HFFc6 (cell line): ENCODE measurements around the gene C21orf58. TPM values are rescaled to one million over a fixed set of nuclear protein-coding genes. Genes with fewer than 3 reads are reported as not detected.
"Not testable (repeated sequence)": the region's sequence is repeated elsewhere in the genome, so short reads cannot be mapped to it uniquely, and the experiment has no call there.

Experiments
- DNase-seq: peaks from one replicate; pipeline ENCODE4 v3.0.0-alpha.2; 2018
- H3K27ac Mint-ChIP-seq: 2 replicates; pipeline ENCODE4 v1.8.0; 2020; ENCODE audit warnings: mild to moderate bottlenecking, mixed read lengths
- H3K27me3 Mint-ChIP-seq: 2 replicates; pipeline ENCODE4 v1.8.0; 2021; ENCODE audit warnings: mild to moderate bottlenecking, moderate library complexity, mixed read lengths; ENCODE audit not compliant: insufficient read depth
- H3K36me3 Mint-ChIP-seq: 2 replicates; pipeline ENCODE4 v1.8.0; 2021; ENCODE audit warnings: low read depth, mixed read lengths
- H3K4me1 Mint-ChIP-seq: 2 replicates; pipeline ENCODE4 v1.8.0; 2020; ENCODE audit warnings: low read depth, mixed read lengths
- H3K4me3 Mint-ChIP-seq: 2 replicates; pipeline ENCODE4 v1.8.0; 2020; ENCODE audit warnings: mild to moderate bottlenecking, moderate library complexity, mixed read lengths
- H3K9me3 Mint-ChIP-seq: 2 replicates; pipeline ENCODE4 v1.8.0; 2020; ENCODE audit warnings: mild to moderate bottlenecking, mixed read lengths
- long read RNA-seq: library from polyadenylated mRNA; unstranded; transcript quantifications from one replicate; pipeline ENCODE4 v2.0.0, GENCODE V29; 2019
- total RNA-seq, 6 experiments: library from RNA; stranded (reverse); fragmentation: NEBNext Ultra II Directional; extraction: Animal tissue kit (Norgen Biotek cat#: 25700); gene quantifications; 2 replicates in 1 of 6; 3 replicates in 5 of 6; pipeline ENCODE4 v1.2.3, GENCODE V29; 2021
- TF ChIP-seq, protein P1 (sequence below): fragments of 200-600 bp; sonication (generic); IDR thresholded peaks from 2 replicates; pipeline ENCODE4 v1.5.0; 2021; ENCODE audit warnings: antibody characterized with exemption, mild to moderate bottlenecking

C21orf58 gene
- total RNA-seq: 1 to 10 TPM; 5.2 to 7.7 (median 7.1) TPM
- long read RNA-seq, partial matches to known transcripts: 0 of 6 reads
- long read RNA-seq, other reads (novel, unspliced or antisense): 6 of 6 reads

DNA sequence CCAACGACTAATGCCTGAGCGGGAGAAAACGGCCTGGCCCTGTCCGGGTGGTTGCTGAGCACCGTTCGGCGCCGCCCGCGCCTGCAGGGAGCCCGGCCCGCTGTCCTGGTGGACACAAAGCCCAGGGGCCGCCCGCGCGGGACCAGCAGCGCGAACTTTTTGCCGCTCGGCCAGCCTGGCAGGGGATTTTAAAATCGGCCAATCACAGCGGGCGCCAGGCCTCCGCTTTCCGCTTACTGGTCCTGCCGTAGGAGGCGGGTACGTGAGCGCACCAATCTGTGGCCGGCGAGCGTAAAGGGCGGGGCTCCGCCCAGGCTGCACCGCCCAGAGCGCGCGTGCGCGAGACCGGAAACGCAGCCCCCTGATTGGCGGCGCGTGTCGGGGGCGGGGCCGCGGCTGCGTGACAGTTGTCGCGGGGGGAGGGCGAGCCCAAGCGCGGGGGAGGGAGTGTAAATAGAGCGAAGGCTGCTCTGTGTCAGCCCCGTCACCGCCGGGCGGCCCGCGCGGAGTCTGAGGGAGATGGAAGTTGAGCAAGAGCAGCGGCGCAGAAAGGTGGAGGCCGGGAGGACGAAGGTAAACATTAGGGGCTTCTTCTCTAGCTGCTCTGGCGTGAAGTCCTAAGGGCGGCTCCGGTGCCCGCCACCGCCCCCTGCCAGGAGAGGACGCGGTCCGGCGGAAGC, at the start of gene C21orf58, which contains the start of gene PCNT:
TSS of gene C21orf58 (minus strand) at position 161 of the 680 bp plus-strand sequence. CDS start 1,132 bp downstream, outside the sequence.
TSS of gene PCNT (plus strand) at position 447 of the 680 bp plus-strand sequence. CDS start at position 520, 73 bp downstream.
- peaks cover 42% of the 10 kb centered on the region for H3K4me1 Mint-ChIP-seq

GRCh38 chr21:46372947-46373346, 49.3 kb upstream of the C21orf58 start:
- not testable (repeated sequence) for H3K4me3 Mint-ChIP-seq, H3K27ac Mint-ChIP-seq, H3K9me3 Mint-ChIP-seq, H3K27me3 Mint-ChIP-seq, DNase-seq, H3K4me1 Mint-ChIP-seq
- peaks cover 19% of the 10 kb centered on the region for H3K36me3 Mint-ChIP-seq

More for the DNA sequence above, at the start of gene C21orf58, which contains the start of gene PCNT:
- peaks cover 15% of the 10 kb centered on the region; the same call in 1 of the 2 replicates for H3K36me3 Mint-ChIP-seq
- DNase-seq: peak; percentile 98
- peak within 1 kb of the TSS; percentile 95 for H3K27ac Mint-ChIP-seq
- H3K9me3 Mint-ChIP-seq: no peaks in the 10 kb centered on the region
- no peaks in the 10 kb centered on the region; the same call in 1 of the 2 replicates for H3K27me3 Mint-ChIP-seq
- TF ChIP-seq, protein P1, sequence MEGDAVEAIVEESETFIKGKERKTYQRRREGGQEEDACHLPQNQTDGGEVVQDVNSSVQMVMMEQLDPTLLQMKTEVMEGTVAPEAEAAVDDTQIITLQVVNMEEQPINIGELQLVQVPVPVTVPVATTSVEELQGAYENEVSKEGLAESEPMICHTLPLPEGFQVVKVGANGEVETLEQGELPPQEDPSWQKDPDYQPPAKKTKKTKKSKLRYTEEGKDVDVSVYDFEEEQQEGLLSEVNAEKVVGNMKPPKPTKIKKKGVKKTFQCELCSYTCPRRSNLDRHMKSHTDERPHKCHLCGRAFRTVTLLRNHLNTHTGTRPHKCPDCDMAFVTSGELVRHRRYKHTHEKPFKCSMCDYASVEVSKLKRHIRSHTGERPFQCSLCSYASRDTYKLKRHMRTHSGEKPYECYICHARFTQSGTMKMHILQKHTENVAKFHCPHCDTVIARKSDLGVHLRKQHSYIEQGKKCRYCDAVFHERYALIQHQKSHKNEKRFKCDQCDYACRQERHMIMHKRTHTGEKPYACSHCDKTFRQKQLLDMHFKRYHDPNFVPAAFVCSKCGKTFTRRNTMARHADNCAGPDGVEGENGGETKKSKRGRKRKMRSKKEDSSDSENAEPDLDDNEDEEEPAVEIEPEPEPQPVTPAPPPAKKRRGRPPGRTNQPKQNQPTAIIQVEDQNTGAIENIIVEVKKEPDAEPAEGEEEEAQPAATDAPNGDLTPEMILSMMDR: no peak
- H3K4me3 Mint-ChIP-seq: peak within 1 kb of the TSS; percentile 94

DNA sequence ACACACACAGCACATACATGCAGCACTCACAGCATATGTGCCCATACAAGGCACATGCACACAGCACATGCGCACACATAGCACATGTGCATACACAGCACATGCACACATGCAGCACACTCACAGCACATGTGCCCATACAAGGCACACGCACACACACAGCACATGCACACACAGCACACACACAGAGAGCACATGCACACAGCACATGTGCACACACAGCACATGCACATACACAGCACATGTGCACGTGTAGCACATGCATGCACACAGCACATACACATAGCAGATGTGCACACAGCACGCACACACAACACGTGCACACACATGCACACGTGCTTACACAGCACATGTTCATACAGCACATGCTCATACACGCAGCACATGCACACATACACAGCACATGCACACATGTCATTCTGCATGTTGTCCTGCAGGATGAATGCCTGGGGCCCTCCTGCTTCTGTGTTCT, 48.4 kb upstream of the C21orf58 start:
- Mint-ChIP-seq H3K27me3 (no peaks in the 10 kb centered on the region; the same call in 1 of the 2 replicates), H3K4me1 (no peaks in the 10 kb centered on the region), H3K4me3 (no peak overlapping the region), H3K36me3 (peaks cover 17% of the 10 kb centered on the region), H3K27ac (no peak overlapping the region), H3K9me3 (no peaks in the 10 kb centered on the region)
- TF ChIP-seq, protein P1: no peak
- no peak for DNase-seq

GRCh38 chr21:46371204-46372013, 47.7 kb upstream of the C21orf58 start:
- Mint-ChIP-seq H3K27ac (no peak overlapping the region), H3K4me1 (no peaks in the 10 kb centered on the region), H3K36me3 (peaks cover 20% of the 10 kb centered on the region), H3K9me3 (no peaks in the 10 kb centered on the region), H3K4me3 (no peak overlapping the region), H3K27me3 (no peaks in the 10 kb centered on the region; the same call in 1 of the 2 replicates)
- TF ChIP-seq, protein P1: no peak
- no peak for DNase-seq

- DNase-seq: no peak
- no peaks in the 10 kb centered on the region for H3K4me1 Mint-ChIP-seq
- H3K4me3 Mint-ChIP-seq: no peak overlapping the region
- H3K36me3 Mint-ChIP-seq: peaks cover 27% of the 10 kb centered on the region
- H3K9me3 Mint-ChIP-seq: no peaks in the 10 kb centered on the region
- TF ChIP-seq, protein P1: no peak
- no peak overlapping the region for H3K27ac Mint-ChIP-seq
- no peaks in the 10 kb centered on the region; the same call in 1 of the 2 replicates for H3K27me3 Mint-ChIP-seq
Measured at GRCh38 chr21:46369520-46370235, 46.0 kb upstream of the C21orf58 start.
